K562 (cell line): Measurements from ENCODE around the gene CTTNBP2. TPM values are rescaled to one million over a fixed set of nuclear protein-coding genes. Genes with fewer than 3 reads are reported as not detected.

ENCODE experiments used
- CEBPG ChIP-seq, 3 experiments: fragments of 200-800 bp in 1 of 3; sonication (Bioruptor generic) in 1 of 3; sonication (generic) in 1 of 3; formaldehyde crosslinking in 1 of 3; IDR thresholded peaks in 2 of 3; conservative IDR thresholded peaks in 1 of 3; 2 replicates each; pipeline versions ENCODE4 v1.6.1 to v1.8.0; 2016 to 2022; ENCODE audit warnings: missing compliant biosample characterization in 2 of 3, missing genetic modification characterization in 2 of 3, mild to moderate bottlenecking in 1 of 3, missing genetic modification reagents in 1 of 3
- ETV6 ChIP-seq, 3 experiments: fragments of 150-350 bp in 1 of 3; sonication (generic) in 1 of 3; formaldehyde crosslinking in 1 of 3; IDR thresholded peaks; 2 replicates each; pipeline versions ENCODE4 v1.6.1 to v1.8.0; 2014 to 2022; ENCODE audit warnings: borderline replicate concordance in 2 of 3, low read depth in 2 of 3, antibody characterized with exemption in 1 of 3, low read length in 1 of 3, mild to moderate bottlenecking in 1 of 3, missing genetic modification reagents in 1 of 3
- NUFIP1 ChIP-seq: fragments of 450-650 bp; IDR thresholded peaks from 2 replicates; pipeline ENCODE4 v1.6.1; 2018; ENCODE audit not compliant: partially characterized antibody
- ZBTB2 ChIP-seq: fragments of 450-650 bp; IDR thresholded peaks from 2 replicates; pipeline ENCODE4 v1.6.1; 2016; ENCODE audit warnings: antibody characterized with exemption
- polyA plus RNA-seq, 8 experiments: library from polyadenylated mRNA; depleted of rRNA in 4 of 8; stranded (reverse) in 5 of 8; unstranded in 3 of 8; fragments of >200 nt; fragmentation: Nextera tagmentation in 2 of 8; fragmentation: Illumina TruSeq in 1 of 8; extraction: Ambion mirVana in 2 of 8; extraction: Trizol in 1 of 8; gene quantifications; 2 replicates each; pipeline versions ENCODE4 v1.2.1 to v1.2.3, GENCODE V29; 2011 to 2014; ENCODE audit warnings: inconsistent platforms in 1 of 8, missing spikeins in 1 of 8
- total RNA-seq, 7 experiments: library from RNA; depleted of rRNA in 6 of 7; stranded (reverse); fragments of >200 nt in 6 of 7; fragmentation: Illumina TruSeq in 2 of 7; extraction: Trizol in 2 of 7; gene quantifications; 2 replicates each; pipeline versions ENCODE4 v1.2.1 to v1.2.3, GENCODE V29; 2011 to 2021; ENCODE audit warnings: low replicate concordance in 1 of 7
- TF ChIP-seq, protein P1 (sequence below): sonication (generic); IDR thresholded peaks from 2 replicates; pipeline ENCODE4 v1.6.1; 2016
- TF ChIP-seq, protein P2 (sequence below): fragments of 450-650 bp; IDR thresholded peaks from 2 replicates; pipeline ENCODE4 v1.6.1; 2016; ENCODE audit warnings: low read depth
- TF ChIP-seq, protein P3 (sequence below), 2 experiments: fragments of 450-650 bp in 1 of 2; sonication (generic) in 1 of 2; formaldehyde crosslinking in 1 of 2; IDR thresholded peaks in 1 of 2; conservative IDR thresholded peaks in 1 of 2; 2 replicates each; pipeline versions ENCODE4 v1.6.1 to v1.8.1; 2016 to 2023; ENCODE audit warnings: mild to moderate bottlenecking in 2 of 2, moderate library complexity in 2 of 2, inconsistent platforms in 1 of 2, missing genetic modification reagents in 1 of 2

The CTTNBP2 gene
- total and polyA plus RNA-seq, 9 of the 15 experiments (the other 6 are each of a cell fraction or from before 2014, with no cell fraction given), result 0.05 TPM; not detected in 8

DNA sequence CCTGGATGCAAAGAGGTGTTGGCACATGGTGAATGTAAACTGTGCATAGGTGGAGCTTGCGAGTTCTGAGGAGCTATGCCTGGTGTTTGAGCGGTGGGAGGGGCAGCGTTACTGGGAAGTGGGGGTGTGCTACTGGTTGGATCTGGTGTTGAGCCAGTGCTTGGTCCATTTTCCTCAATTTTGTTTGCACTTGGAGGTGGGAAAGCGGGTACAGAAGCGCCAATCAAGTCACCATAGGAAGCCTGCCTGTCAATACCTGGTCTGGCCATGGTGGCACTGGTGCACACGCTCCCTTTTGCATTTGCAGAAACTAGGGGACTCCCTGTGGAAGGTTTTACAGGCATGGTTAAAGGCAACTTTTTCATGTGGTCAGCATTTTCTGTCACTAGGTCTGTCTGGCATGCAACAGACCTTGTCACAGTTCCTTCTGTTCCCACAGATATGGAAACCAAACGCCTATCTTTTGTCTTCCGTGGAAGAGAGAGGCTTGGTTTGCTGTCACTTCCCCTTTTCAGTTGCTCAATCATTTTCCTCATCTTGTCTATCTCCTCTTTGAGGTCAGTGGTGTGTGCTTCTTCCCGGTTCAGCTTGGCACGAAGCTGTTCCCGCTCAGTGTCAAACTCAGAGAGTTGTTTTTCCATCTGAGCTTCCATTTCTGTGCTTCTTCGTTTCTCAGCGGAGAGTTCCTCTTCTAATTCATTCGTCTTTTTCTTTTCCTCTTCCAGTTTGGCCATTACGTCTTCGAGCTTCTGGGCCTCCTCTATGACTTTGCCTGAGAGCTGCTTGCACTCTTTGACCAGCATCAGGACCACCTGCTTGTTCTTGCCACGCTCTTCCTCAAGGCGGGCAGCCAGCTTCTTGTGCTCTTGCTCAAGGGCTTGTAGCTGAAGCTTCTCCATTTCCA lies 81.1 kb downstream of the CTTNBP2 start (continued):
- TF ChIP-seq, protein P1, sequence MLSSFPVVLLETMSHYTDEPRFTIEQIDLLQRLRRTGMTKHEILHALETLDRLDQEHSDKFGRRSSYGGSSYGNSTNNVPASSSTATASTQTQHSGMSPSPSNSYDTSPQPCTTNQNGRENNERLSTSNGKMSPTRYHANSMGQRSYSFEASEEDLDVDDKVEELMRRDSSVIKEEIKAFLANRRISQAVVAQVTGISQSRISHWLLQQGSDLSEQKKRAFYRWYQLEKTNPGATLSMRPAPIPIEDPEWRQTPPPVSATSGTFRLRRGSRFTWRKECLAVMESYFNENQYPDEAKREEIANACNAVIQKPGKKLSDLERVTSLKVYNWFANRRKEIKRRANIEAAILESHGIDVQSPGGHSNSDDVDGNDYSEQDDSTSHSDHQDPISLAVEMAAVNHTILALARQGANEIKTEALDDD, result peak; percentile 94
- TF ChIP-seq CEBPG (CRISPR knock-in tag; IDR thresholded peaks at IDR 0.05) (peak; percentile 96), CEBPG (tag; conservative IDR thresholded peaks at IDR 0.05 in 1 of 2, IDR thresholded peaks at IDR 0.05 in 1 of 2) (peak; percentile 95 to 98), ETV6 (IDR thresholded peaks at IDR 0.05; ENCODE audit: borderline replicate concordance in 1 of 2, low read depth in 2 of 2, low read length in 1 of 2) (peak; percentile 96 to 99), ETV6 (CRISPR knock-in tag; IDR thresholded peaks at IDR 0.05; ENCODE audit: borderline replicate concordance) (no peak; the same call in 1 of the 2 replicates), NUFIP1 (no peak), ZBTB2 (peak; percentile 77; the same call in 1 of the 2 replicates)
- TF ChIP-seq, protein P2, sequence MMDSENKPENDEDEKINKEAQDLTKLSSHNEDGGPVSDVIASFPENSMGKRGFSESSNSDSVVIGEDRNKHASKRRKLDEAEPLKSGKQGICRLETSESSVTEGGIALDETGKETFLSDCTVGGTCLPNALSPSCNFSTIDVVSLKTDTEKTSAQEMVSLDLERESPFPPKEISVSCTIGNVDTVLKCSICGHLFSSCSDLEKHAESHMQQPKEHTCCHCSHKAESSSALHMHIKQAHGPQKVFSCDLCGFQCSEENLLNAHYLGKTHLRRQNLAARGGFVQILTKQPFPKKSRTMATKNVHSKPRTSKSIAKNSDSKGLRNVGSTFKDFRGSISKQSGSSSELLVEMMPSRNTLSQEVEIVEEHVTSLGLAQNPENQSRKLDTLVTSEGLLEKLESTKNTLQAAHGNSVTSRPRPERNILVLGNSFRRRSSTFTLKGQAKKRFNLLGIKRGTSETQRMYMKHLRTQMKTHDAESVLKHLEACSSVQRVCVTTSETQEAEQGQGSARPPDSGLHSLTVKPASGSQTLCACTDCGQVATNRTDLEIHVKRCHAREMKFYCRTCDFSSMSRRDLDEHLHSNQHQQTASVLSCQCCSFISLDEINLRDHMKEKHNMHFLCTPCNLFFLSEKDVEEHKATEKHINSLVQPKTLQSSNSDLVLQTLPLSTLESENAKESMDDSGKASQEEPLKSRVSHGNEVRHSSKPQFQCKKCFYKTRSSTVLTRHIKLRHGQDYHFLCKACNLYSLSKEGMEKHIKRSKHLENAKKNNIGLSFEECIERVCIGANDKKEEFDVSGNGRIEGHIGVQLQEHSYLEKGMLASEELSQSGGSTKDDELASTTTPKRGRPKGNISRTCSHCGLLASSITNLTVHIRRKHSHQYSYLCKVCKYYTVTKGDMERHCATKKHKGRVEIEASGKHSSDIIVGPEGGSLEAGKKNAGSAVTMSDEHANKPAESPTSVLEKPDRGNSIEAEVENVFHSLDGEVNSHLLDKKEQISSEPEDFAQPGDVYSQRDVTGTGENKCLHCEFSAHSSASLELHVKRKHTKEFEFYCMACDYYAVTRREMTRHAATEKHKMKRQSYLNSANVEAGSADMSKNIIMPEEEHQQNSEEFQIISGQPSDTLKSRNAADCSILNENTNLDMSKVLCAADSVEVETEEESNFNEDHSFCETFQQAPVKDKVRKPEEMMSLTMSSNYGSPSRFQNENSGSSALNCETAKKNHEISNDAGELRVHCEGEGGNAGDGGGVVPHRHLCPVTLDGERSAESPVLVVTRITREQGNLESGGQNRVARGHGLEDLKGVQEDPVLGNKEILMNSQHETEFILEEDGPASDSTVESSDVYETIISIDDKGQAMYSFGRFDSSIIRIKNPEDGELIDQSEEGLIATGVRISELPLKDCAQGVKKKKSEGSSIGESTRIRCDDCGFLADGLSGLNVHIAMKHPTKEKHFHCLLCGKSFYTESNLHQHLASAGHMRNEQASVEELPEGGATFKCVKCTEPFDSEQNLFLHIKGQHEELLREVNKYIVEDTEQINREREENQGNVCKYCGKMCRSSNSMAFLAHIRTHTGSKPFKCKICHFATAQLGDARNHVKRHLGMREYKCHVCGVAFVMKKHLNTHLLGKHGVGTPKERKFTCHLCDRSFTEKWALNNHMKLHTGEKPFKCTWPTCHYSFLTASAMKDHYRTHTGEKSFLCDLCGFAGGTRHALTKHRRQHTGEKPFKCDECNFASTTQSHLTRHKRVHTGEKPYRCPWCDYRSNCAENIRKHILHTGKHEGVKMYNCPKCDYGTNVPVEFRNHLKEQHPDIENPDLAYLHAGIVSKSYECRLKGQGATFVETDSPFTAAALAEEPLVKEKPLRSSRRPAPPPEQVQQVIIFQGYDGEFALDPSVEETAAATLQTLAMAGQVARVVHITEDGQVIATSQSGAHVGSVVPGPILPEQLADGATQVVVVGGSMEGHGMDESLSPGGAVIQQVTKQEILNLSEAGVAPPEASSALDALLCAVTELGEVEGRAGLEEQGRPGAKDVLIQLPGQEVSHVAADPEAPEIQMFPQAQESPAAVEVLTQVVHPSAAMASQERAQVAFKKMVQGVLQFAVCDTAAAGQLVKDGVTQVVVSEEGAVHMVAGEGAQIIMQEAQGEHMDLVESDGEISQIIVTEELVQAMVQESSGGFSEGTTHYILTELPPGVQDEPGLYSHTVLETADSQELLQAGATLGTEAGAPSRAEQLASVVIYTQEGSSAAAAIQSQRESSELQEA, result no peak
- TF ChIP-seq, protein P3, sequence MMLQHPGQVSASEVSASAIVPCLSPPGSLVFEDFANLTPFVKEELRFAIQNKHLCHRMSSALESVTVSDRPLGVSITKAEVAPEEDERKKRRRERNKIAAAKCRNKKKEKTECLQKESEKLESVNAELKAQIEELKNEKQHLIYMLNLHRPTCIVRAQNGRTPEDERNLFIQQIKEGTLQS (IDR thresholded peaks at IDR 0.05), result peak; percentile 73
- TF ChIP-seq, protein P3 (CRISPR knock-in tag; conservative IDR thresholded peaks at IDR 0.05), result peak; percentile 78
